ENCODE data around the gene C2orf49.

C2orf49 gene

DNA sequence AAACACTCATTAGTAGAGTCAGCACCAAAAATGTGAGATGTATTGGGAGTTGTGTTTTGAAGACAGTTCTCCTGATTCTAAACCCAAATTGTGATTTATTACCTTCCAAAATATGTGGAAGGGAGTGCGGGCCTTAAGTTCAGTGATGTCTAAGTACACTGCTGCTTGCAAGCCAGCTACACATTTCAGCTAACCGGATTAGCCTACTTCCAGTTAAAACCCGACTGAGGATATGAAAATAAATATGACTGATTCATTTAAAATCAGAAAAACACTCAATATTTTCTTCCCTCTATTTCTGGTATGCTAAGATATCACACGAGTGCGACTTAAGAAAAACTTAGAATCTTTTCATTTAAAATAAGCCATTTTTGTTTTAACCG, 60.6 kb downstream of the C2orf49 start:
- H3K27ac ChIP-seq = peak overlapping the region; percentile 93
- no peak for DNase-seq (ENCODE audit: low read depth, low spot score)

DNA sequence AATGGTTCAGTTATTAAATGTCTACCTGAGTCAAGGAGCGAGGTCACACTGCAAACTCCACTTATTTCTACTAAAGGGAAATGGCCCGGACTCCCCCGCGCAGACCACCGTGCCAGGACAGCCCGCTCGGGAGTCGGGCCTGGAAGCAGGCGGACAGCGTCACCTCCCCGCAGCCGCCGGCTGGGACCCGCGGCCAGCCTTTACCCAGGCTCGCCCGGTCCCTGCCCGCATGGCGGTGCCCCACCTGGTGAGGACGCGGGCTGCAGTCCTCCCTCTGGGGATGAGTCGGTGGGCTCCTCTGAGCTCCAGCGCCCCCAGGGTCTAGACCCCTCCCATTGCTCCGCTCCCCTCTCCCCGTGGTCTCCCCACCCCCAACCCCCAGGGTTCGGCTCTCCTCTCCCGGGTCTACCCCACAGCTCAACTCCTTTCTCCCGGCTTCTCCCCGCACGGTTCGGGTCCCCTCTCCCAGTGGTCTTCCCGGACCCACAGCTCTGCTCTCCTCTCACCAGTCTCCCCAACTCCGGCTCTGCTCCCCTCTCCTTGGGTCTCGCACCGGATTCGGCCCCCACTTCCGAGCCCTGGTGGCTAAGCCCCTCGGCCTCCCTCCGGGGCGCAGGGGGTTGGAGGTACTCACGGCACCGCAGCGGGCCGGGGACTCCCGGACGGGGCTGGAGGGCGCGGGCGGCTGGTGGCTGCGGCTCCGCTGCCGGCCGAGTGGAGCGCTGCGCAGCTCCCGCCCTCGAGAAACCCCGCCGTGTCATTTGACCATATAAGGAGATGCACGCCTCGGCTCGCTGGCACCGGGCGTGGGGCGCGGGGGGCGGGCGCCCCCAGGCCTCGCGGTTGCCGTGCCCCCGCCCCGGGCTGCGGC, 61.2 kb downstream of the C2orf49 start, which contains the start of gene FHL2:
FHL2 (minus strand) TSS at position 716 of the 871 bp plus-strand sequence. CDS start 12,535 bp downstream, outside the sequence.
- peak within 1 kb of the TSS; percentile 93 for H3K27ac ChIP-seq
- DNase-seq (ENCODE audit: low read depth, low spot score) = no peak
